Heart right ventricle (tissue), 16 donors: ENCODE data around the gene JAKMIP1. TPM values are rescaled to one million over a fixed set of nuclear protein-coding genes. Genes with fewer than 3 reads are reported as not detected.

Experiments used
- ATAC-seq, 8 donors: fragments of 200-7000 bp; cut with Tn5 transposase; one replicate each; pipeline ENCODE4 v1.9.1; 2020; ENCODE audit warnings: mild to moderate bottlenecking in 8 of 8, moderate library complexity in 8 of 8, moderate number of reproducible peaks in 1 of 8
- DNase-seq, 2 donors: peaks; one replicate each; pipeline ENCODE4 v3.0.0-alpha.2; 2020
- H3K27ac ChIP-seq, 10 donors: fragments of 200-600 bp; sonication (generic) in 2 of 10; one replicate each; pipeline versions ENCODE4 v1.5.0 to v1.8.0; 2020 to 2022; ENCODE audit warnings: mild to moderate bottlenecking in 3 of 10
- H3K27me3 ChIP-seq, 7 donors: fragments of 200-600 bp; one replicate each; pipeline ENCODE4 v1.8.0; 2021 to 2022; ENCODE audit warnings: mild to moderate bottlenecking in 2 of 7
- H3K36me3 ChIP-seq, 9 donors: fragments of 200-600 bp; sonication (generic) in 1 of 9; one replicate each; pipeline versions ENCODE4 v1.5.0 to v1.8.0; 2020 to 2022; ENCODE audit warnings: mild to moderate bottlenecking in 2 of 9
- H3K4me1 ChIP-seq, 9 donors: fragments of 200-600 bp; sonication (generic) in 1 of 9; one replicate each; pipeline versions ENCODE4 v1.5.0 to v1.8.0; 2020 to 2022; ENCODE audit warnings: mild to moderate bottlenecking in 4 of 9
- H3K4me3 ChIP-seq, 10 donors: fragments of 200-600 bp; sonication (generic) in 2 of 10; one replicate each; pipeline versions ENCODE4 v1.5.0 to v1.8.0; 2020 to 2022; ENCODE audit warnings: mild to moderate bottlenecking in 7 of 10, moderate library complexity in 2 of 10
- H3K9me3 ChIP-seq, 11 donors: fragments of 200-600 bp in 10 of 11; sonication (generic) in 2 of 11; one replicate each; pipeline versions ENCODE4 v1.5.0 to v1.8.0; 2013 to 2022; ENCODE audit warnings: mild to moderate bottlenecking in 2 of 11, control low read depth in 1 of 11, moderate library complexity in 1 of 11
- CTCF ChIP-seq, 9 donors: fragments of 200-600 bp; sonication (generic) in 2 of 9; IDR thresholded peaks; one replicate each; pipeline versions ENCODE4 v1.5.0 to v1.8.0; 2021 to 2022; ENCODE audit warnings: antibody characterized with exemption in 9 of 9, mild to moderate bottlenecking in 5 of 9, moderate library complexity in 1 of 9
- WGBS, 2 donors: extraction: QIAGEN DNeasy Blood & Tissue Kit; methylation state at CpG; one replicate each; pipeline ENCODE4 v1.1.7; 2013; ENCODE audit warnings: inconsistent platforms in 1 of 2; 5-methylcytosine and 5-hydroxymethylcytosine counted together
- intact Hi-C, 10 donors: fragments of 100-400 bp; cut with DNase I; formaldehyde crosslinking; loops; one replicate each; pipeline versions ENCODE4 v1.11.1 to v1.14.2; 2022
- polyA plus RNA-seq, 2 donors: library from polyadenylated mRNA; stranded (reverse); fragments of 200-250 nt; gene quantifications; one replicate each; pipeline ENCODE4 v1.2.3, GENCODE V29; 2013
- total RNA-seq, 10 donors: library from RNA; stranded (reverse); fragmentation: NEBNext Ultra II Directional in 3 of 10; extraction: Animal tissue kit (Norgen Biotek cat#: 25700) in 3 of 10; gene quantifications; one replicate each; pipeline versions ENCODE4 v1.2.1 to v1.2.4, GENCODE V29; 2021 to 2023
- donor health status: Arrhythmogenic right ventricular cardiomyopathy.
- donor health status: ischemic (EF 13 %, LVEDD 7.1; RV severe dilation, severe dysfunction).
- donor health status: healthy with polysubstance abuse.
- donor health status: DM: no; HTN: yes; CAD: no.
- donor health status: DM: no; HTN: no; CAD: no.
- donor health status: ischemic (EF 25% LVEDD 6.9; RV normal size, moderate dysfunction).
- donor health status: ischemic (EF 25% LVEDD 5.7; RV mildly dilated, moderate dysfunction).
- donor health status: healthy.
- donor health status: DM: yes; HTN: yes; CAD: no.
- donor health status: Ischemic cardiomyopathy.
- donor health status: ischemic (EF 35%, LVEDD 5.7; RV mildly dilated, moderate dysfunction).
- donor health status: nonischemic (EF 11% LVEDD 7.7; RV severe dilation, severe dysfunction).
- donor health status: DM: yes; HTN: yes; CAD: no.
- donor health status: PGD.
- donor health status: ischemic (EF 29% LVEDD 5.4; RV normal size, mild dysfunction).
- donor health status: nonischemic (EF 23%, LVEDD 6.1; RV moderate dilation, normal function).

The JAKMIP1 gene
- total and polyA plus RNA-seq, 12 donors: 0.04 to 0.76 (median 0.14) TPM; not detected in 8

GRCh38 chr4:6147441-6147840, 52.9 kb downstream of the JAKMIP1 start:
- DNase-seq: no peak
- H3K4me3 ChIP-seq: no peak overlapping the region
- TF ChIP-seq CTCF (IDR thresholded peaks at IDR 0.05): no peak
- intact Hi-C loops: no loop called here
- 69 to 76% methylated on average over 6 of the region's 6 CpGs for WGBS, 2 donors
- peaks cover 0 to 18% (median 5%) of the 10 kb centered on the region in 11 donors for H3K9me3 ChIP-seq
- peaks cover 0 to 20% (median 9%) of the 10 kb centered on the region in 7 donors for H3K27me3 ChIP-seq
- ATAC-seq: no peak
- H3K27ac ChIP-seq: no peak overlapping the region
- H3K36me3 ChIP-seq: no peaks in the 10 kb centered on the region
- no peaks in the 10 kb centered on the region for H3K4me1 ChIP-seq

GRCh38 chr4:6143603-6144181, 56.7 kb downstream of the JAKMIP1 start:
- 50 to 61% methylated on average over 3 of the region's 3 CpGs for WGBS, 2 donors
- no peak for ATAC-seq

GRCh38 chr4:6142935-6143602, 57.3 kb downstream of the JAKMIP1 start:
- ATAC-seq (no peak), DNase-seq (no peak)
- Histone ChIP-seq H3K36me3 (no peaks in the 10 kb centered on the region), H3K4me3 (no peak overlapping the region), H3K27ac (no peak overlapping the region), H3K9me3 (peaks cover 0 to 18% (median 5%) of the 10 kb centered on the region in 11 donors), H3K4me1 (no peaks in the 10 kb centered on the region), H3K27me3 (peaks cover 0 to 14% (median 0%) of the 10 kb centered on the region in 7 donors)
- WGBS, 2 donors: 82 to 85% methylated on average over 8 of the region's 8 CpGs
- intact Hi-C loops: no loop called here
- TF ChIP-seq CTCF (IDR thresholded peaks at IDR 0.05): no peak

More at GRCh38 chr4:6143603-6144181, 56.7 kb downstream of the JAKMIP1 start:
- H3K36me3 ChIP-seq: no peaks in the 10 kb centered on the region
- peaks cover 0 to 18% (median 5%) of the 10 kb centered on the region in 11 donors for H3K9me3 ChIP-seq
- no peak for DNase-seq
- no peaks in the 10 kb centered on the region for H3K4me1 ChIP-seq
- TF ChIP-seq CTCF (IDR thresholded peaks at IDR 0.05): no peak
- no peak overlapping the region for H3K27ac ChIP-seq
- intact Hi-C loops: no loop called here
- peaks cover 0 to 15% (median 0%) of the 10 kb centered on the region in 7 donors for H3K27me3 ChIP-seq
- no peak overlapping the region for H3K4me3 ChIP-seq

- Histone ChIP-seq H3K4me3 (no peak overlapping the region), H3K36me3 (no peaks in the 10 kb centered on the region), H3K4me1 (no peaks in the 10 kb centered on the region), H3K27ac (no peak overlapping the region), H3K9me3 (peaks cover 0 to 18% (median 5%) of the 10 kb centered on the region in 11 donors), H3K27me3 (peaks cover 0 to 14% (median 0%) of the 10 kb centered on the region in 7 donors)
- no peak for TF ChIP-seq CTCF (IDR thresholded peaks at IDR 0.05)
- intact Hi-C loops: no loop called here
- DNase-seq (no peak), ATAC-seq (no peak)
- WGBS, 2 donors: 83 to 92% methylated on average over 7 of the region's 7 CpGs
Measured at GRCh38 chr4:6142511-6142910, 57.8 kb downstream of the JAKMIP1 start.
